SU-DHL-6 (cell line): ENCODE data around the gene PYROXD2.

Source experiments
- H2AFZ ChIP-seq: fragments of 200-600 bp; sonication (generic); 2 replicates; pipeline ENCODE4 v1.6.1; 2014; ENCODE audit warnings: low read depth, mild to moderate bottlenecking, moderate library complexity, mixed read lengths, antibody characterized with exemption, low read length; ENCODE audit not compliant: severe bottlenecking
- H3F3A ChIP-seq: fragments of 200-600 bp; shearing (Covaris generic); 2 replicates; pipeline ENCODE4 v1.6.0; 2016; ENCODE audit warnings: antibody characterized with exemption, mild to moderate bottlenecking; ENCODE audit not compliant: insufficient read depth
- H3K27ac ChIP-seq: fragments of 200-600 bp; sonication (generic); 2 replicates; pipeline ENCODE4 v1.5.1; 2016; ENCODE audit warnings: low read depth, mild to moderate bottlenecking, low read length, moderate library complexity, mixed read lengths
- H3K27me3 ChIP-seq: fragments of 200-600 bp; sonication (generic), shearing (Covaris generic); 2 replicates; pipeline ENCODE4 v1.6.0; 2014; ENCODE audit warnings: mild to moderate bottlenecking, low read length
- H3K36me3 ChIP-seq: fragments of 200-600 bp; sonication (generic); 2 replicates; pipeline ENCODE4 v1.6.1; 2014; ENCODE audit warnings: mild to moderate bottlenecking, low read length, mixed read lengths
- H3K4me2 ChIP-seq: fragments of 300-600, 200-600 bp; shearing (Covaris generic), sonication (generic); 2 replicates; pipeline ENCODE4 v1.6.0; 2014; ENCODE audit warnings: low read length, low read depth, mild to moderate bottlenecking; ENCODE audit not compliant: poor library complexity, severe bottlenecking
- H3K4me3 ChIP-seq: fragments of 200-600 bp; sonication (generic); 2 replicates; pipeline ENCODE4 v1.5.1; 2014; ENCODE audit warnings: antibody characterized with exemption, low read length, mild to moderate bottlenecking, mixed read lengths; ENCODE audit not compliant: insufficient read depth, poor library complexity, severe bottlenecking
- H3K79me2 ChIP-seq: fragments of 200-600 bp; sonication (generic); 2 replicates; pipeline ENCODE4 v1.6.1; 2014; ENCODE audit warnings: mild to moderate bottlenecking, low read length, moderate library complexity; ENCODE audit not compliant: insufficient read depth
- H3K9ac ChIP-seq: fragments of 200-600 bp; sonication (generic); 2 replicates; pipeline ENCODE4 v1.7.0; 2014; ENCODE audit warnings: mild to moderate bottlenecking, low read length
- H3K9me2 ChIP-seq: fragments of 200-600 bp; sonication (generic); replicated peaks from 2 replicates; pipeline ENCODE4 v1.6.1; 2014; ENCODE audit warnings: low read length; ENCODE audit not compliant: insufficient read depth
- H3K9me3 ChIP-seq: fragments of 200-600 bp; sonication (generic); 2 replicates; pipeline ENCODE4 v1.6.1; 2014; ENCODE audit warnings: low read length, mixed read lengths; ENCODE audit not compliant: insufficient read depth
- H4K20me1 ChIP-seq: fragments of 200-600 bp; sonication (generic); 2 replicates; pipeline ENCODE4 v1.6.1; 2014; ENCODE audit warnings: low read depth, mild to moderate bottlenecking, antibody characterized with exemption, low read length, moderate library complexity, mixed read lengths
- CTCF ChIP-seq: fragments of 200-600 bp; sonication (generic); IDR thresholded peaks from one replicate; pipeline ENCODE4 v1.5.1; 2017; ENCODE audit warnings: antibody characterized with exemption, mild to moderate bottlenecking, low read length, moderate library complexity; ENCODE audit not compliant: insufficient read depth, poor library complexity, severe bottlenecking
- EZH2phosphoT487 ChIP-seq: fragments of 200-600 bp; sonication (generic), shearing (Covaris generic); conservative IDR thresholded peaks from 2 replicates; pipeline ENCODE4 v1.6.1; 2018; ENCODE audit warnings: mild to moderate bottlenecking, antibody characterized with exemption, low read length, moderate library complexity, mixed read lengths

Gene PYROXD2

GRCh38 chr10:98410759-98411158, 4.2 kb downstream of the PYROXD2 start:
- Histone ChIP-seq H3K79me2 (no peaks in the 10 kb centered on the region), H3K27me3 (no peaks in the 10 kb centered on the region), H3K9me2 (no peaks in the 10 kb centered on the region), H3F3A (no peaks in the 10 kb centered on the region), H3K9ac (no peak overlapping the region), H3K27ac (no peak overlapping the region), H4K20me1 (no peaks in the 10 kb centered on the region), H2AFZ (no peak overlapping the region), H3K36me3 (no peaks in the 10 kb centered on the region), H3K9me3 (no peaks in the 10 kb centered on the region), H3K4me3 (no peak overlapping the region), H3K4me2 (no peak overlapping the region)
- TF ChIP-seq EZH2phosphoT487 = no peak
- no peak for TF ChIP-seq CTCF

- Histone ChIP-seq H3K9me3 (no peaks in the 10 kb centered on the region), H3K27me3 (no peaks in the 10 kb centered on the region), H3F3A (no peaks in the 10 kb centered on the region), H3K4me3 (no peak overlapping the region), H3K36me3 (no peaks in the 10 kb centered on the region), H3K27ac (no peak overlapping the region), H3K9me2 (no peaks in the 10 kb centered on the region), H3K79me2 (no peaks in the 10 kb centered on the region), H4K20me1 (no peaks in the 10 kb centered on the region), H3K4me2 (no peak overlapping the region), H2AFZ (no peak overlapping the region), H3K9ac (no peak overlapping the region)
- TF ChIP-seq EZH2phosphoT487 (no peak), CTCF (no peak)
Measured at GRCh38 chr10:98410135-98410743, 4.7 kb downstream of the PYROXD2 start.

GRCh38 chr10:98408799-98409198, 6.2 kb downstream of the PYROXD2 start:
- H3F3A ChIP-seq = no peaks in the 10 kb centered on the region
- H3K36me3 ChIP-seq = no peaks in the 10 kb centered on the region
- H3K79me2 ChIP-seq = no peaks in the 10 kb centered on the region
- H3K27me3 ChIP-seq = no peaks in the 10 kb centered on the region
- TF ChIP-seq EZH2phosphoT487 (no peak), CTCF (no peak)
- no peaks in the 10 kb centered on the region for H3K9me2 ChIP-seq
- H4K20me1 ChIP-seq = no peaks in the 10 kb centered on the region
- no peaks in the 10 kb centered on the region for H3K9me3 ChIP-seq
- H3K4me2 ChIP-seq = no peak overlapping the region
- H3K4me3 ChIP-seq = no peak overlapping the region
- no peak overlapping the region for H3K9ac ChIP-seq
- no peak overlapping the region for H3K27ac ChIP-seq
- no peak overlapping the region for H2AFZ ChIP-seq
